ENCODE results near the gene GALNT18. TPM values are rescaled to one million over a fixed set of nuclear protein-coding genes. Genes with fewer than 3 reads are reported as not detected.

The GALNT18 gene
- total RNA-seq, 1 donor from 2014 or later, result 12.9 TPM

- no peak for DNase-seq
Measured at GRCh38 chr11:11346303-11346702, 275.5 kb downstream of the GALNT18 start.

- no peak for DNase-seq
Measured at GRCh38 chr11:11345099-11345498, 276.7 kb downstream of the GALNT18 start.

- DNase-seq, result no peak
Measured at GRCh38 chr11:11344045-11344444, 277.8 kb downstream of the GALNT18 start.

GRCh38 chr11:11338304-11338703, 283.5 kb downstream of the GALNT18 start:
- no peak for DNase-seq

- DNase-seq, result no peak
Measured at GRCh38 chr11:11336664-11337063, 285.1 kb downstream of the GALNT18 start.

GRCh38 chr11:11335043-11335442, 286.8 kb downstream of the GALNT18 start:
- no peak for DNase-seq

GRCh38 chr11:11334607-11335006, 287.2 kb downstream of the GALNT18 start:
- DNase-seq, result no peak

- DNase-seq, result no peak
Measured at GRCh38 chr11:11332141-11332710, 289.6 kb downstream of the GALNT18 start.

- no peak for DNase-seq
Measured at GRCh38 chr11:11329062-11329806, 292.6 kb downstream of the GALNT18 start.

- DNase-seq, result no peak
Measured at GRCh38 chr11:11324090-11324489, 297.7 kb downstream of the GALNT18 start.

GRCh38 chr11:11322101-11322500, 299.7 kb downstream of the GALNT18 start:
- no peak for DNase-seq

- no peak for DNase-seq
Measured at GRCh38 chr11:11320825-11321224, 301.0 kb downstream of the GALNT18 start.

GRCh38 chr11:11318961-11319360, 302.8 kb downstream of the GALNT18 start:
- no peak for DNase-seq

- DNase-seq, result no peak
Measured at GRCh38 chr11:11318461-11318860, 303.3 kb downstream of the GALNT18 start.

GRCh38 chr11:11316651-11317230, 305.1 kb downstream of the GALNT18 start:
- DNase-seq, result no peak

GRCh38 chr11:11313902-11314692, 307.7 kb downstream of the GALNT18 start:
- no peak for DNase-seq

GRCh38 chr11:11313426-11313825, 308.4 kb downstream of the GALNT18 start:
- DNase-seq, result no peak

- DNase-seq, result no peak
Measured at GRCh38 chr11:11312738-11313137, 309.1 kb downstream of the GALNT18 start.

- DNase-seq, result no peak
Measured at GRCh38 chr11:11311169-11311568, 310.6 kb downstream of the GALNT18 start.

GRCh38 chr11:11309906-11310305, 311.9 kb downstream of the GALNT18 start:
- no peak for DNase-seq

GRCh38 chr11:11308249-11308648, 313.6 kb downstream of the GALNT18 start:
- no peak for DNase-seq

- DNase-seq, result no peak
Measured at GRCh38 chr11:11306855-11307254, 314.9 kb downstream of the GALNT18 start.

GRCh38 chr11:11304550-11304949, 317.3 kb downstream of the GALNT18 start:
- DNase-seq, result no peak

Data from skin of body (tissue), 2 donors.